NCI-H69 (cell line): ENCODE data around the gene ERICH6.

ENCODE experiments used
- DNase-seq: peaks from one replicate; lab custom pipeline; 2025; lab: John Stamatoyannopoulos, UW

The ERICH6 gene

DNA sequence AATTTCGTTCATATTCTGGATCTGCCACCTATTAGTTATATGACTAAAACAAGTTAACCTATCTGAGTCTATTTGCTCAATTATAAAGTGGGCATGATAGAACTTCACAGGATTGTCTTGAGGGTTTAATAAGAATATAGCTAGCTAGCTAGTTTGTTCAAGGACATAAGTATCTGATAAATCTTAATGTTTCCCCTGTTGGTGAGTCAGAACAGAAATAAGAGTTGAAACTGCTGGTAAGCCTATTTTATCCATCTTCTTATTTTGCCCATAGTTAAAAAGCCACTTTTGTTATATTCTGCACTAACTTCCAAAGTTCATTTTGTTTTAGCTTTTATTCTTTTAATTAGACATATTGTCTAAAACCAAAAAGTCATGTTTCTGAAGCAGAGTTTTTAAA lies 91.2 kb downstream of the ERICH6 start:
- DNase-seq, result no peak

DNA sequence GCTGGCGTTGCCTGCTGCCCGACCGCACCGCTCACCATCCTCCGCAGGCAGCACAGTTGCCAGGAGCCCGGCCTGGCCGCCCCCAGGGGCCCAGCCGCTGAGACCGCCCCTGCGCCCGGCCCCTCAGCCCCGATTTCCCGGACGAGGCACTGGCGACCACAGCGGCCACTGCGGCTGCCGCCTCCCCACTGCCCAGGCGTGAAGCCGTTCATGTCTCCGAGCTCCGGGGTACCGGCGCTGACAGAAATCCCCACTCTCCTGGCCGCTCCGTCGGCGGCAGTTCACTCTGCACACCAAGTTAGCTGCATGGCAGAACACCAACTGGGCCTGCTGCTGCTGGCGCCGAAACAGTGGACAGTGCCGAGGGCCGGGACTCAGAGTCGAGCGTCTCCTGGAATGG lies 92.1 kb downstream of the ERICH6 start:
- DNase-seq, result no peak

DNA sequence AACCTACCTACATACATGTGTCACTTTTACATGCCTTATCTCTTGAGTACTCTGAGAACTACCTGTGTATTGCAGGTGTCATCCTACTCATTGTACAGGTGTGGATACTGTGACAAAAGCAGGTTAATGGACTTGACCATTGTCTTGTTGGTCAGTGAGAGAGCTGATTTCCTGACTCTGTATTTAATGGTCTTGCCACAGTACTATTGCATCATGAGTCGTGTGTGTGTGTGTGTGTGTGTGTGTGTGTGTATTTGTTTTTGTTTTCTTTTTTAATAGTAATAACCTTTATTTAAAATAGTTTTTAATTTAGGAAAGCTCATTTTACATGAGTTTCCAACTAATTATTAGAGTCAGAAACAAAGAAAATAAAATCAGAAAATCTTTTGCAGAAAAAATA lies 92.9 kb downstream of the ERICH6 start:
- peak; percentile 23 for DNase-seq

DNA sequence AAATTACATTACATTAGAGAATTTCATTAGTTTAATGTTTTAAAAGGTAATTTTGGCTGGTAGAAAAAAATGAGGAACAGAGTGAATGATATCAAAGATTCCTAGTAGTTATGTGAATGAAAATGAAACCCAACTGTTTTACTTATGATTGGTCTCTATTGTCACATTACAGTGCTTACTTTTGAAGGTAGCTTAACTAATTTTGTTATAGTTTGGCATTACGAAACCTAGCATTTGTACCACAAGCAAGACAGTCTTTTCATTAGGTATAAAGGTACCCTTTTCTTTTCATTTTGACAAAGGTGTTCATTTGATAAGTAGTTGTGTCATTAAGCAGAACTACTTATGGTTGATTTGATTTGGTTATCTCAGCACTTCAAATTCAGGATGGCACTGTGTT lies 93.7 kb downstream of the ERICH6 start:
- no peak for DNase-seq
